ENCODE measurements around the gene CCDC188.

GRCh38 chr22:20121856-20122415 is 28.9 kb downstream of the CCDC188 start:
- TF ChIP-seq CTCF (IDR thresholded peaks at IDR 0.05; ENCODE audit: low read depth, low read length, poor library complexity, severe bottlenecking) (no peak), EZH2phosphoT487 (IDR thresholded peaks at IDR 0.05; ENCODE audit: borderline replicate concordance, low read length) (no peak)

Measured in DOHH2 (cell line).